GM18951 (cell line): ENCODE data around the gene EIF4B.
"Not testable (repeated sequence)": the region's sequence is repeated elsewhere in the genome, so short reads cannot be mapped to it uniquely, and the experiment has no call there.

Experiments used
- POLR2A ChIP-seq: IDR thresholded peaks from 4 replicates; pipeline ENCODE4 v1.6.1; 2011; ENCODE audit warnings: mild to moderate bottlenecking; ENCODE audit not compliant: insufficient read length, insufficient read depth; ENCODE audit errors: extremely low read depth
- in situ Hi-C: fragments of 300-500 bp; cut with MboI; formaldehyde crosslinking; loops from one replicate; pipeline ENCODE4 v1.12.0; 2022; ENCODE audit warnings: low sequenced_read_pairs, mixed read lengths, inconsistent platforms; ENCODE audit not compliant: unreplicated experiment

EIF4B gene

DNA sequence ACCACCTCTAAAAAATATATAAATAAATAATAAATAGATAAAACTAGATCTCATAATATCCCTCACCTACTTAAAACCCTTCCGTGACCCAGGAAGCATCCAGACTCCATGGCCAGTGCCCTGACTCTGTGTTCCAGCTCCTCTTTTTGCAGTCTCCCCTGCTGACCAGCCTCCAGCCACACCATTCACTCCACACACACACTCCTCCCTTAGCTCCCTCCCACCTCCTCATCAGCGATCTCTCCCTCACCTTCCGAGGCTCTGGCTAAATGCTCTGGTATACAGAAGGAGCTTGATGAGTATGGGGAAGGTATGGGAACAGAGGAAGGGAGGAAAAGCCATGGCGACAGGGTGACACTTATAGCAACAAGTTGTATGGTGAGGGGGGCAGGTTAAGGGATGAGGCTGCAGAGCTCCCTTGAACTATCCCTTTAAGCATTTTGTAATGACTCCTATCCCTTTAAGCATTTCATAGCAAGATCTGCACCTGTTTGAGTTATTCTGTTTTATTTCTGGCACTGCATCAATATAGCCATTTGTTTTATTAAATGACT, 26.1 kb upstream of the EIF4B start:
- in situ Hi-C loops = loop anchor here (5.0 kb wide), 1 partner anchor 93 kb away; no protein-coding TSS in a partner anchor
- TF ChIP-seq POLR2A = no peak

GRCh38 chr12:52980650-52981423, 25.4 kb upstream of the EIF4B start:
- in situ Hi-C loops = loop anchor here (5.0 kb wide), 1 partner anchor 94 kb away; no protein-coding TSS in a partner anchor
- no peak for TF ChIP-seq POLR2A

DNA sequence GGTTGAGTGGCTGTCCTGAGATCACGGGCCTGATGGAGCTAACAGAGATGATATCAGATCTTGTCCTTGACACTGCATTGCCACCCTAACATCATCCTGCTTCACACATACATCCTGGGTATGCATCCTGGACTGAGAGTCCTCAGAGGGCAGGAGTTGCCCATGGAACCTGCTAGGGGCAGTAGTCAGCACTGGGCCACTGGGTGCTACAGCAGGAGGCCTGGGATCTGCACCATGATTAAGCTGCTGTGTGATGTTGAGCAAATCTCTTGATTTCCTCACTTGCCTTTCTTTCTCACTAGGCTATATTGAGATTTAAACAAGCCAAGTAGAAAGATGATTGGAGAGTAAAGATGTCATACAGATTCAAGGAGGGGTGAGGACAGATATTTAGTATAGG, 22.1 kb upstream of the EIF4B start:
- no peak for TF ChIP-seq POLR2A
- in situ Hi-C loops = loop anchor here (5.0 kb wide), 1 partner anchor 97 kb away; no protein-coding TSS in a partner anchor

- TF ChIP-seq POLR2A = no peak
- in situ Hi-C loops = no loop called here
These were observed 17.4 kb upstream of the EIF4B start for GRCh38 chr12:52988898-52989297.

- in situ Hi-C loops = no loop called here
- no peak for TF ChIP-seq POLR2A
These were observed 16.1 kb upstream of the EIF4B start for GRCh38 chr12:52990206-52990605.

- in situ Hi-C loops = not testable (repeated sequence)
These were observed 14.0 kb upstream of the EIF4B start for GRCh38 chr12:52992240-52992639.

DNA sequence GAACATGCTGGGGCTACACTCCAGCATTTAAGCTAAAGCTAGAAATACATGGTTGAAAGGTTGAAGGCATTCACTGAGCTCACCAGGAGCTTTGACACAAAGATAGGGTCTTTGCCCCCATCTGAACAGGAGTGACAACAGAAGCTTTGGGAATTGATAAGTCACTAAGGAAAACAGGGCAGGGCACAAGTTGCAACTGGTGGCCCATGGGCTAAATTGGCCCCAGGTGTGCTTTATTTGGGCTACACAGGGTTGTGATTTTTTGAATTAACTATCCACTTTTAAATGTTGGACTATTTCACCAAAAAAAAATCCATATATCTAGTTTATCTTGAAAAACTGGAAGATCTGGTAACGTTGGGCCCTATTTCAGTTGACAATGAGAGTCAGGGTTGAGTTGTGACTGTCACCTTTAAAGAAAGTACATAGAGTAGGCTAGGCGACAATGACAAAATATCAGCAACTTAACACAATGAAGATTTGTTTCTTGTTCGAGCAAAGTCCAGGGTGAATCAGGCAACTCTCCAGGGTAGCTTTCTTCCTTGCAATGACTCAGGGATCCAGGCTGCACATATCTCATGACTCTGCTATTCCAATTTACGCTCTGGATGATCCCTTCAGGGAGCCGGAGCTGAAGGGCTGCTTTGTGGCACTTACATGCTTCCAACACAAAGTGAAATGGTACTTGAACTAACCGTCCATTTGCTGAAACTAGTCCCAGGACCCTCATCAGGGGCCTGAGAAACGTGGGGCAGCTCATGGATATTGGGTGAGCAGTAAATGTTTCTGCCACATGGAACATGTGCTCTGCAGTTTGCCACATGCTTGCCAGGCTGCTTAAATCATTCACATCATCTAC, 13.3 kb upstream of the EIF4B start:
- in situ Hi-C loops = no loop called here
- no peak for TF ChIP-seq POLR2A

- in situ Hi-C loops = no loop called here
- TF ChIP-seq POLR2A = no peak
These were observed 12.7 kb upstream of the EIF4B start for GRCh38 chr12:52993558-52993869.

- in situ Hi-C loops = no loop called here
- TF ChIP-seq POLR2A = no peak
These were observed 2.1 kb upstream of the EIF4B start for GRCh38 chr12:53004178-53004577.

DNA sequence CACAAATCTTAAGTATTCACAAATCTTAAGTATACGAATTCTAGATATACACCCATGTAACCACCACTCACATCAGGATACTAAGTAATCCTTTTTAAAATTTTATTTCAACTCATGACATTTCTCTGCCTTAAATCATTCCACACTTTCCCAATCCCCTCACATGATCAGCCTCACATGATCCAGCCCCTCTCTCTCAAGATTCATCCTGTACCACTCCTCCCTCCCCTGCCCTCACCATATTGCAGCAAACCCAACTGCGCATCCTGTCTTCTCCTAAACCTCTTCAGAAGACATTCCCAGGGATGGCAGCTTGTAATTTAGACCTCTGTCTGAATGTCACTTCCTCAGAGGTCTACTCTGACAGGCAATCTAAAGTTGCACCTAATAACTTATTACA, 1.7 kb upstream of the EIF4B start:
- in situ Hi-C loops = no loop called here
- TF ChIP-seq POLR2A = no peak

GRCh38 chr12:53005215-53005985, 856 bp upstream of the EIF4B start:
- in situ Hi-C loops = no loop called here
- TF ChIP-seq POLR2A = no peak

DNA sequence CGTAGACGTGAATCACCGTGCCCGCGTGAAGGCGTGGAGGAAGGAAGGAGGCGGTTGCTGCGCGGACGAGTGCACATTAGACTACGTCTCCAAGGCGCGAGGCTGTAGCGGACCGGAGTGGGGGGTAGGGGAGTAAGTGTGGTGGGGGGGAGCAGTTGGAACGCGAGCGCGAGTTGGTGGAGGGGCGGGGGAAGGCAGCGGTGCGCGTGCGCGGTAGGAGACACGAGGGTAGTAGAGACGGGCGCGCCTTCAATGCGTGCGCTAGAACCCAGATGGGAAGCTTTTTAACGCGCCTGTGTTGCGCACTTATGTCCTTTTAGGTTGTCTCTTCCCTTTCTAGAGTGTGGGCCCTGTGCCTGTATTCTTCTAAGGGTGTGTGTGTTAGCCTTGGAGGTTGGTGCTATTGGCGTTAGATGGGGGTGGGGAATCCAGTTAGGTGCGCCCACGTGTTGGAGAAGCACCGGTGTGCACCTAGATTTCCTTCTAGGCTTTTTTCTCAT, 604 bp downstream of the EIF4B start:
- no peak for TF ChIP-seq POLR2A
- in situ Hi-C loops = no loop called here

- in situ Hi-C loops = no loop called here
- no peak for TF ChIP-seq POLR2A
These were observed 1.1 kb downstream of the EIF4B start for GRCh38 chr12:53007343-53007742.

GRCh38 chr12:53008760-53009159, 2.5 kb downstream of the EIF4B start:
- in situ Hi-C loops = not testable (repeated sequence)
